Measurements from ENCODE around the gene ZNF724. TPM values are rescaled to one million over a fixed set of nuclear protein-coding genes. Genes with fewer than 3 reads are reported as not detected.

ZNF724 gene
- total and polyA plus RNA-seq, 2 of the 8 experiments (the other 6 are each of a cell fraction or from before 2014, with no cell fraction given), result 8.7 to 67.2 TPM

DNA sequence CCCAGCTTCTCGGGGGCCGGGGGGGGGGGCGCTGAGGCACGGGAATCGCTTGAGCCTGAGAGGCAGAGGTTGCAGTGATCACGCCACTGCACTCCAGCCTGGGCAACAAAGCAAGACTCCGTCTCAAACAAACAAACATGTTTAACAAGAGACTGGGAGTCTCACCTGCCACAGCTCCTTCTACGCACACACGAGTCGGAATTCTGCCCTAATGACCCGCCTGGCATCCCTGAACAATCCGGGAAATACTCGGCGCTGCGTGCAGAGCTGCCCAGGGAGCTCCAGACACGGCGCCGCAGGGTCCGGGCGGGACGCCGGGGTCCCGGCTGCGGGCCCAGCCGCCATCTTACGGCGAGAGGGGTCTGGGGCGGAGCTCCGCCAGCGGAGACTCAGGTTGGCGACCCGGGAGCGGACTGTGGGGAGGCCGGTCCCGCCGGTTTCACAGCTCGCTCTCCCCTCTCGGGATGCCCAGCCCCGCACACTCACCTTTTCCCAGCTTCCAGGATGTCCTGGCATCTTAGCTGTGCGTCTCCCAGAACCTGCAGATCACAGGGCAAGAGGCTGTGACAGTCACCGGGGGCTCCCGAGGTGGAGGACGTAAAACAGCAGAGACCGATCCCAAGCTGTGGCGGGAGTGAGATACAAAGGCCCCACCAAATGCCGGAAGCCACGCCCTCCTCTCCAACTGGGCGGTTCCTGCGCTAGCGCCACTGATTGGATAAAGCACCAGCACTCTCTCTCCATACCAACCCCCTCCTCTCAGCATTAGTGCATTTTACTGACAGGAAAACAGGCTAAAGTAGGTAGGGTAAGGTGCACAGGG lies 23.6 kb upstream of the ZNF724 start (continued):
- TF ChIP-seq KDM5A (IDR thresholded peaks at IDR 0.05; ENCODE audit: low read length) (no peak), NANOG (IDR thresholded peaks at IDR 0.05; ENCODE audit: insufficient read depth, low read depth, low read length, poor library complexity, severe bottlenecking) (no peak), TCF12 (IDR thresholded peaks at IDR 0.05; ENCODE audit: low read depth, low read length) (no peak), FOSL1 (IDR thresholded peaks at IDR 0.05; ENCODE audit: insufficient read depth, low read depth, low read length) (no peak), SIN3A (conservative IDR thresholded peaks at IDR 0.05 in 1 of 2, IDR thresholded peaks at IDR 0.05 in 1 of 2; ENCODE audit: low read depth in 1 of 2, low read length in 2 of 2) (peak in 1 of 2 experiments; percentile 81; a peak in 2 of 4 replicates)
- TF ChIP-seq, protein P1, sequence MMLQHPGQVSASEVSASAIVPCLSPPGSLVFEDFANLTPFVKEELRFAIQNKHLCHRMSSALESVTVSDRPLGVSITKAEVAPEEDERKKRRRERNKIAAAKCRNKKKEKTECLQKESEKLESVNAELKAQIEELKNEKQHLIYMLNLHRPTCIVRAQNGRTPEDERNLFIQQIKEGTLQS (IDR thresholded peaks at IDR 0.05; ENCODE audit: insufficient read depth, low read depth, low read length), result no peak

Data from H1 (cell line).